ENCODE data around the gene CDH13.

The CDH13 gene

GRCh38 chr16:83365166-83365565 is 738.4 kb downstream of the CDH13 start:
- Histone ChIP-seq H3K9ac (ENCODE audit: low read length) (no peak overlapping the region), H2BK12ac (ENCODE audit: low read length) (no peak overlapping the region), H3K4ac (ENCODE audit: low read depth, low read length) (no peak overlapping the region), H3K4me2 (ENCODE audit: low read length) (no peak overlapping the region), H2BK120ac (ENCODE audit: insufficient read depth, low read length, poor library complexity) (no peak overlapping the region), H3K23ac (ENCODE audit: low read length) (no peak overlapping the region), H3K4me1 (ENCODE audit: control insufficient read depth in 1 of 2, insufficient read depth in 2 of 2, low read length in 2 of 2) (no peaks in the 10 kb centered on the region), H4K12ac (ENCODE audit: low read depth, low read length) (no peak overlapping the region), H3K27ac (ENCODE audit: low read depth, low read length) (no peak overlapping the region), H2BK5ac (ENCODE audit: low read depth, low read length, poor library complexity) (no peak overlapping the region), H2AFZ (ENCODE audit: insufficient read depth, low read length, poor library complexity) (no peak overlapping the region), H3K14ac (ENCODE audit: low read length) (no peak overlapping the region), H2AK5ac (ENCODE audit: low read length) (no peak overlapping the region), H3K9me3 (ENCODE audit: insufficient read depth, low read depth, low read length) (peaks cover 1% of the 10 kb centered on the region), H3K36me3 (ENCODE audit: control insufficient read depth in 1 of 2, insufficient read depth in 2 of 2, low read length in 2 of 2) (no peaks in the 10 kb centered on the region), H3K79me2 (ENCODE audit: control insufficient read depth, insufficient read depth, low read length, poor library complexity) (no peaks in the 10 kb centered on the region), H4K8ac (ENCODE audit: low read depth, low read length) (no peak overlapping the region), H3K18ac (ENCODE audit: low read length) (no peak overlapping the region), H4K91ac (ENCODE audit: low read depth, low read length) (no peak overlapping the region), H3K27me3 (ENCODE audit: insufficient read depth, low read length) (no peaks in the 10 kb centered on the region), H3K79me1 (ENCODE audit: low read length) (no peaks in the 10 kb centered on the region), H3K4me3 (ENCODE audit: low read depth, low read length) (no peak overlapping the region)
- no CpG with 5 or more reads among the region's 3 CpGs for WGBS (ENCODE audit: extremely low coverage, insufficient coverage, insufficient read length)
- no peak for DNase-seq

GRCh38 chr16:83366228-83366627 is 739.5 kb downstream of the CDH13 start:
- no peak overlapping the region for H3K27ac ChIP-seq (ENCODE audit: low read depth, low read length)
- no CpG with 5 or more reads among the region's 12 CpGs for WGBS (ENCODE audit: extremely low coverage, insufficient coverage, insufficient read length)
- no peak overlapping the region for H3K18ac ChIP-seq (ENCODE audit: low read length)
- no peaks in the 10 kb centered on the region for H3K36me3 ChIP-seq (ENCODE audit: control insufficient read depth in 1 of 2, insufficient read depth in 2 of 2, low read length in 2 of 2)
- no peak overlapping the region for H3K4me3 ChIP-seq (ENCODE audit: low read depth, low read length)
- DNase-seq: no peak
- H3K4ac ChIP-seq (ENCODE audit: low read depth, low read length): no peak overlapping the region
- H3K4me1 ChIP-seq (ENCODE audit: control insufficient read depth in 1 of 2, insufficient read depth in 2 of 2, low read length in 2 of 2): no peaks in the 10 kb centered on the region
- no peak overlapping the region for H4K91ac ChIP-seq (ENCODE audit: low read depth, low read length)
- no peak overlapping the region for H3K23ac ChIP-seq (ENCODE audit: low read length)
- H3K9ac ChIP-seq (ENCODE audit: low read length): no peak overlapping the region
- H2AFZ ChIP-seq (ENCODE audit: insufficient read depth, low read length, poor library complexity): no peak overlapping the region
- H4K12ac ChIP-seq (ENCODE audit: low read depth, low read length): no peak overlapping the region
- H3K27me3 ChIP-seq (ENCODE audit: insufficient read depth, low read length): no peaks in the 10 kb centered on the region
- H3K9me3 ChIP-seq (ENCODE audit: insufficient read depth, low read depth, low read length): peaks cover 1% of the 10 kb centered on the region
- H4K8ac ChIP-seq (ENCODE audit: low read depth, low read length): no peak overlapping the region
- H2BK12ac ChIP-seq (ENCODE audit: low read length): no peak overlapping the region
- no peak overlapping the region for H3K4me2 ChIP-seq (ENCODE audit: low read length)
- no peaks in the 10 kb centered on the region for H3K79me1 ChIP-seq (ENCODE audit: low read length)
- H2BK5ac ChIP-seq (ENCODE audit: low read depth, low read length, poor library complexity): no peak overlapping the region
- no peaks in the 10 kb centered on the region for H3K79me2 ChIP-seq (ENCODE audit: control insufficient read depth, insufficient read depth, low read length, poor library complexity)
- no peak overlapping the region for H2AK5ac ChIP-seq (ENCODE audit: low read length)
- no peak overlapping the region for H3K14ac ChIP-seq (ENCODE audit: low read length)
- no peak overlapping the region for H2BK120ac ChIP-seq (ENCODE audit: insufficient read depth, low read length, poor library complexity)

- no peaks in the 10 kb centered on the region for H3K27me3 ChIP-seq (ENCODE audit: insufficient read depth, low read length)
- no peak overlapping the region for H3K4me2 ChIP-seq (ENCODE audit: low read length)
Observed at GRCh38 chr16:83374979-83375378, 748.2 kb downstream of the CDH13 start.

GRCh38 chr16:83389751-83390150 is 763.0 kb downstream of the CDH13 start:
- H3K27me3 ChIP-seq (ENCODE audit: insufficient read depth, low read length): no peaks in the 10 kb centered on the region
- H3K23ac ChIP-seq (ENCODE audit: low read length): no peak overlapping the region
- no peak overlapping the region for H3K4me2 ChIP-seq (ENCODE audit: low read length)
- no peak overlapping the region for H3K4ac ChIP-seq (ENCODE audit: low read depth, low read length)
- H3K9me3 ChIP-seq (ENCODE audit: insufficient read depth, low read depth, low read length): peaks cover 2% of the 10 kb centered on the region
- no peak overlapping the region for H2BK120ac ChIP-seq (ENCODE audit: insufficient read depth, low read length, poor library complexity)
- H3K18ac ChIP-seq (ENCODE audit: low read length): no peak overlapping the region
- no peak overlapping the region for H4K8ac ChIP-seq (ENCODE audit: low read depth, low read length)
- no peak overlapping the region for H2AK5ac ChIP-seq (ENCODE audit: low read length)
- H2BK12ac ChIP-seq (ENCODE audit: low read length): no peak overlapping the region
- H3K14ac ChIP-seq (ENCODE audit: low read length): no peak overlapping the region
- H3K36me3 ChIP-seq (ENCODE audit: control insufficient read depth in 1 of 2, insufficient read depth in 2 of 2, low read length in 2 of 2): no peaks in the 10 kb centered on the region
- DNase-seq: no peak
- H3K4me3 ChIP-seq (ENCODE audit: low read depth, low read length): no peak overlapping the region
- no peak overlapping the region for H3K9ac ChIP-seq (ENCODE audit: low read length)
- no peak overlapping the region for H4K91ac ChIP-seq (ENCODE audit: low read depth, low read length)
- no peak overlapping the region for H3K27ac ChIP-seq (ENCODE audit: low read depth, low read length)
- no CpG with 5 or more reads among the region's 3 CpGs for WGBS (ENCODE audit: extremely low coverage, insufficient coverage, insufficient read length)
- no peaks in the 10 kb centered on the region for H3K79me2 ChIP-seq (ENCODE audit: control insufficient read depth, insufficient read depth, low read length, poor library complexity)
- no peak overlapping the region for H4K12ac ChIP-seq (ENCODE audit: low read depth, low read length)
- no peaks in the 10 kb centered on the region for H3K79me1 ChIP-seq (ENCODE audit: low read length)
- no peak overlapping the region for H2AFZ ChIP-seq (ENCODE audit: insufficient read depth, low read length, poor library complexity)
- peaks cover 0 to 7% of the 10 kb centered on the region in 2 experiments for H3K4me1 ChIP-seq (ENCODE audit: control insufficient read depth in 1 of 2, insufficient read depth in 2 of 2, low read length in 2 of 2)
- H2BK5ac ChIP-seq (ENCODE audit: low read depth, low read length, poor library complexity): no peak overlapping the region

More at GRCh38 chr16:83374979-83375378, 748.2 kb downstream of the CDH13 start:
- H3K18ac ChIP-seq (ENCODE audit: low read length): no peak overlapping the region
- H2BK5ac ChIP-seq (ENCODE audit: low read depth, low read length, poor library complexity): no peak overlapping the region
- no peak overlapping the region for H4K91ac ChIP-seq (ENCODE audit: low read depth, low read length)
- no peaks in the 10 kb centered on the region for H3K79me2 ChIP-seq (ENCODE audit: control insufficient read depth, insufficient read depth, low read length, poor library complexity)
- H3K9me3 ChIP-seq (ENCODE audit: insufficient read depth, low read depth, low read length): no peaks in the 10 kb centered on the region
- no peak overlapping the region for H2BK120ac ChIP-seq (ENCODE audit: insufficient read depth, low read length, poor library complexity)
- H3K4ac ChIP-seq (ENCODE audit: low read depth, low read length): no peak overlapping the region
- H3K4me3 ChIP-seq (ENCODE audit: low read depth, low read length): no peak overlapping the region
- WGBS (ENCODE audit: extremely low coverage, insufficient coverage, insufficient read length): no CpG with 5 or more reads among the region's 3 CpGs
- H3K27ac ChIP-seq (ENCODE audit: low read depth, low read length): no peak overlapping the region
- H3K23ac ChIP-seq (ENCODE audit: low read length): no peak overlapping the region
- no peaks in the 10 kb centered on the region for H3K4me1 ChIP-seq (ENCODE audit: control insufficient read depth in 1 of 2, insufficient read depth in 2 of 2, low read length in 2 of 2)
- DNase-seq: no peak
- no peak overlapping the region for H2BK12ac ChIP-seq (ENCODE audit: low read length)
- no peaks in the 10 kb centered on the region for H3K36me3 ChIP-seq (ENCODE audit: control insufficient read depth in 1 of 2, insufficient read depth in 2 of 2, low read length in 2 of 2)
- no peak overlapping the region for H3K9ac ChIP-seq (ENCODE audit: low read length)
- H4K8ac ChIP-seq (ENCODE audit: low read depth, low read length): no peak overlapping the region
- H2AK5ac ChIP-seq (ENCODE audit: low read length): no peak overlapping the region
- no peaks in the 10 kb centered on the region for H3K79me1 ChIP-seq (ENCODE audit: low read length)
- H3K14ac ChIP-seq (ENCODE audit: low read length): no peak overlapping the region
- no peak overlapping the region for H2AFZ ChIP-seq (ENCODE audit: insufficient read depth, low read length, poor library complexity)
- no peak overlapping the region for H4K12ac ChIP-seq (ENCODE audit: low read depth, low read length)

Data from trophoblast cell (in vitro differentiated cells and primary cell).